Sigmoid colon (tissue), 4 donors: ENCODE results near the gene MX2.

ENCODE experiments used
- CTCF ChIP-seq, 4 experiments: fragments of 450-650 bp in 3 of 4; fragments of 200-600 bp in 1 of 4; IDR thresholded peaks; one replicate each; pipeline ENCODE4 v1.5.1; 2016 to 2019; ENCODE audit warnings: antibody characterized with exemption in 4 of 4, mild to moderate bottlenecking in 3 of 4, moderate library complexity in 2 of 4
- EP300 ChIP-seq, 4 donors: sonication (generic); formaldehyde crosslinking; IDR thresholded peaks; one replicate each; pipeline ENCODE4 v1.6.1; 2017; ENCODE audit warnings: antibody characterized with exemption in 4 of 4
- POLR2A ChIP-seq, 2 donors: fragments of 450-650 bp; IDR thresholded peaks; one replicate each; pipeline ENCODE4 v1.6.1; 2016; ENCODE audit warnings: antibody characterized with exemption in 2 of 2, mild to moderate bottlenecking in 2 of 2, moderate library complexity in 2 of 2

- no peak for TF ChIP-seq POLR2A (IDR thresholded peaks at IDR 0.05)
- TF ChIP-seq CTCF (IDR thresholded peaks at IDR 0.05) = no peak
- no peak for TF ChIP-seq EP300 (IDR thresholded peaks at IDR 0.05)
Observed at GRCh38 chr21:41418393-41418792, 56.6 kb downstream of the MX2 start.
